ENCODE data around the gene HS1BP3. TPM values are rescaled to one million over a fixed set of nuclear protein-coding genes. Genes with fewer than 3 reads are reported as not detected.
A peak's percentile ranks its signal among the peaks of the same experiment; 100 is the strongest.

Gene HS1BP3
- total and polyA plus RNA-seq, 2 of the 4 experiments (the other 2 are of a cell fraction) = 9.0 to 14.8 TPM

DNA sequence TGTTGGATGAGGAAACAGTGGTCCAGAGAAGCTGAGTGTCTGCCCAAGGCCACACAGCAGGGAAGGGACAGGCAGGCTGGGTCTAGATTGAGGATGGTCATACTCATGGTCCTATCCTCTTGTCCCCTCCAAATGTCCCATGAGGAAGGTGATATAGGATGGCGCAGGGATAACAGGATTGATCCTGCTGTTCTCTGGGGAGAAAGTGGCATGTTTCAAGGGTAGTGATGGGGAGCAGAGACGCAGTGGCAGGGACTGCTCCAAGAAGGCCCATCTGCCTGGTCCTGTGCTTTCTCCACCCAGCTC is 24.6 kb downstream of the HS1BP3 start:
- no CpG with 5 or more reads among the region's 2 CpGs for WGBS, 2 experiments (ENCODE audit: extremely low coverage in 2 of 2, insufficient read length in 1 of 2)
- Histone ChIP-seq H3K4me2 (ENCODE audit: low read depth, low read length) (no peak overlapping the region), H3K23ac (ENCODE audit: low read depth, low read length) (no peak overlapping the region), H3K4me3 (ENCODE audit: insufficient read depth, low read depth, low read length) (no peak overlapping the region), H3K9ac (ENCODE audit: low read depth, low read length) (no peak overlapping the region), H2AFZ (replicated peaks; ENCODE audit: low read length, poor library complexity) (no peak overlapping the region), H3K79me1 (ENCODE audit: low read depth in 1 of 2, low read length in 2 of 2) (no peaks in the 10 kb centered on the region), H4K91ac (ENCODE audit: insufficient read depth, low read depth, low read length) (no peak overlapping the region), H3K36me3 (ENCODE audit: control insufficient read depth, insufficient read depth, low read length) (peaks cover 29% of the 10 kb centered on the region), H2AK9ac (replicated peaks; ENCODE audit: low read depth, low read length, poor library complexity) (no peak overlapping the region), H4K8ac (ENCODE audit: low read depth in 2 of 2, low read length in 2 of 2) (no peak overlapping the region), H3K9me1 (ENCODE audit: insufficient read depth, low read length) (no peaks in the 10 kb centered on the region), H2BK15ac (ENCODE audit: low read depth, low read length) (no peak overlapping the region), H3K18ac (ENCODE audit: low read depth, low read length) (no peak overlapping the region), H3K14ac (replicated peaks; ENCODE audit: low read depth, low read length) (no peak overlapping the region), H3K4me1 (ENCODE audit: control insufficient read depth, insufficient read depth, low read length) (peaks cover 2% of the 10 kb centered on the region; the same call in 1 of the 2 replicates), H3K27me3 (ENCODE audit: control insufficient read depth, insufficient read depth, low read length) (no peaks in the 10 kb centered on the region), H3K56ac (ENCODE audit: extremely low read depth, insufficient read depth, low read length) (no peak overlapping the region), H3K27ac (ENCODE audit: insufficient read depth, low read length) (no peak overlapping the region), H2BK20ac (ENCODE audit: low read depth, low read length) (no peak overlapping the region), H2BK120ac (ENCODE audit: low read depth, low read length) (no peak overlapping the region), H4K5ac (ENCODE audit: low read depth, low read length) (no peak overlapping the region), H3K9me3 (ENCODE audit: control insufficient read depth, insufficient read depth, low read length) (no peaks in the 10 kb centered on the region), H2AK5ac (ENCODE audit: low read depth, low read length) (0 out of 2 replicates have a peak overlapping the region, but pooled peaks have one; percentile 15), H2BK5ac (ENCODE audit: low read depth, low read length, poor library complexity, severe bottlenecking) (no peak overlapping the region), H4K20me1 (ENCODE audit: insufficient read depth, low read length) (no peaks in the 10 kb centered on the region), H3K4ac (ENCODE audit: low read depth, low read length) (no peak overlapping the region)
- ChIA-PET CTCF (no interaction called here), POLR2A (ENCODE audit: unreplicated experiment) (no interaction called here)
- TF ChIP-seq CTCF (conservative IDR thresholded peaks at IDR 0.05; ENCODE audit: low read depth, low read length) = no peak
- TF ChIP-seq ELK1 (IDR thresholded peaks at IDR 0.05; ENCODE audit: borderline replicate concordance, low read depth, low read length) = no peak
- intact Hi-C loops (cut with micrococcal nuclease) (no loop called here), dilution Hi-C loops (cut with HindIII; ENCODE audit: low sequenced_read_pairs, unreplicated experiment) (loop anchor here (25.0 kb wide), 1 partner anchor 239 kb away; no protein-coding TSS in a partner anchor), in situ Hi-C loops (cut with MboI; ENCODE audit: low sequenced_read_pairs) (no loop called here)
- no TSS peak for BruUV-seq (replicated peaks)
- DNase-seq (no peak), ATAC-seq (ENCODE audit: low read depth) (no peak)
